GM19468 (cell line): ENCODE data around the gene ERN1.

ENCODE experiments used
- ATAC-seq: cut with Tn5 transposase; IDR thresholded peaks from one replicate; pipeline ENCODE4 v1.9.1; 2021; ENCODE audit warnings: mild to moderate bottlenecking, moderate library complexity, moderate number of reproducible peaks; ENCODE audit not compliant: unreplicated experiment; ENCODE audit errors: extremely low read depth

ERN1 gene

DNA sequence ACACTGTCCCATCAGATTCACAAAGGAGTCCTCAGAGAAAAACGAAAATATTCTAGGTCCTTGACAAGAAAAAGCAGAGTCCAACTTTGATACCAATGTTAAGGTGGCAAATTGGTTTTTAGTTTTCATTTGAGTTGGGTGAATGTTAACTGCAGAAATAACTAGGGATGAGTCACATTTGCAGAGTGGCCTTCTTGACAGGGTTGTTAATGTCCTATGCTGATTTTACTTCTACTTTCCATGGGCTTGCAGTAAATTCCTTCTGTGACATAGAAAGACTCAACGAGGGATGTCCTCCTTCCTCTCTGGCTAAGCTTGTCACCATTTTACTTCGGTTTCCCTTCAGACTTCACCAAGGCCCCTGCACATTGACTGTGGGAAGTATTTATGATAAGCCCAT, 62.3 kb downstream of the ERN1 start:
- ATAC-seq = no peak

DNA sequence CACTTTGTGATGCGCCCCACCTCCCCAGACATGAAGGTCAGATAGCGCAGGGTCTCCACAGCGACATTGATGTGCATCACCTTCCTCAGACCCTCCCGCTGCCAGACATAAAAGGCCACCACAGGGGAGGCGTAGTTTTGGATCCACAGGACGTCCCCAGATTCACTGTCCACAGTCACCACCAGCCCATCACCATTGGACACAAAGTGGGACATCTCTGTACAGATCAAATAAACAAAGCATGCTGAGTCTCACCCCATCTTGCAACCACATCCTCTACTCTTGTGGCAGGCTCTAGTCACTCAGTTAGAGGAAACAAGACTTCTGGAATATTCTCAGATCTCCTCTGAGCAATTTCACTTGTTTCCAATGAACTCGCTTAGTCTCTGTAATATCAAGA, 63.2 kb downstream of the ERN1 start:
- no peak for ATAC-seq

DNA sequence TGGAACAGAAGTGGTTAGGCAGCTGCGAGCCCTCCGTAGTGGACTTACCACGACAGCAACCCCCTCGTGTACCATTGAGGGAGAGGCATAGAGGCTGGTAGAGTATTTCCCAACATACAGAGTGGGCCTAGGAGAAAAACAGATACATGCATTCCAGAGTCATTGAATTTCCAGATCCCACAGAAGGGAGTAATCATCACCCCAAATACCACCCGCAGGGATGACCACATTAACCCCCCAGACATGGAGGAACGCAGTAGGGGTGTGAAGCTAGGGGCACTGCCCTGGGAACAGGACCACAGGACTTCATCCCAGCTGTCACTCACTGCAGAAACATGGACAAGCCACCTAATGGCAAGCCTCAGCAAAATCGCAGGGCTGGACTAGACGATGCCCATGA, 64.8 kb downstream of the ERN1 start:
- no peak for ATAC-seq

DNA sequence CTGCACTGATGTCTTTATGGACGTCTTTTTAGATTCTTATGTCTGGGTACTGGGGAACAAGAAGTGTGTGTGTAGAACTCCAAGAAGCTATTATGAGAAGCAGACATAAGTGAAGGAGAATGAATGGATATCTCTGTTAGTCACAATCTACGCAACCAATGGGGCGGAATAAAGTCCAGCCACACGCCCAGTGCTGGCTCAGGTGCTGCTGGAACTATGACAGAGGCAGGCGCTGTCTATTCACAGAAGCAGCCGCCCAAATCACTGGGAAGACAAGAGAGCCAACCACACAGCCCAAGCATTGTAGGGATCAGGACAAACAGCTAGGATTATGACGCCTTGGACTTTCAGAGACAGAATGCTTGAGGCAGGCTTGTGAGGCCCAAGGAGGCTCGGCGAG, 65.6 kb downstream of the ERN1 start:
- ATAC-seq = no peak

DNA sequence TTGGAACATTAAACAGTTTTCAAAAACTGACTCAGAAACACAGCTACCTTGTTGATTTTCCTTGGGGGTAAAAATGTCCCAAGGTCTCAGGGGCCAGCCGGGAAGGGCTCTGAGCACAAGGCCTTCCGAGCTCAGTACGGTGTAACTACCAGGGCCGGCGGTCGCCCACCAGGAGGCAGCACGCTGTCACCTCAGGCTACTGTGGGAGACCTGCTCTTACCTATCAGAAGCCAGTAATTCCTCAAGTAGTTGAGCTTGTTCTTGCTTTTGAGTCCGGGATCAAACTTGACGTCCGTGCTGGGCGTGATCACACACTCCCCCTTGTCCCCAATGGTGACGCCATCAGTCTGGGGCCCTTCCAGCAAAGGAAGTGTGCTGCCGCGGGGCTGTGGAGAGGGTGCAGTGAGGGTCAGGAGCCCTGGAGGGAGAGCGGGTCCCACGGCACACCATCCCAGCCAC, 66.1 kb downstream of the ERN1 start:
- ATAC-seq = no peak

DNA sequence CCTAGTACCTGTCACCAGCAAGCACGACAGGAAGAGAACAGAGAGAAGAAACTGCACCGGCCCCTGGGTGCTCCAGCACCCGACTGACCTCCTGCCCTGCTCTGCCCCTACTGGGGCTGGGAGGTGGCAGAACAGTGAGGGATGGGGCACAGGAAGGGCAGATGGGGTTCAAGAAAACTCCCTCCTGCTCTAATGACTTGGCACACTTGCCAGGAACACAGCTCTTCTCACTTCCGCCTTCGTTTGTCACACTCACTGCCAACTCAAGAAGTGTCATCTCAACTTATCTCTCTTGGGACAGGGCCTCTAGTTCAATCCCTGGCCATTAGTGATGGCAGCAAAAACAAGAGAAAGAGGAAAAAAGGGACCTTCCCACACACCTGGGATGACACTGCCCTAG, 66.9 kb downstream of the ERN1 start:
- ATAC-seq = no peak

DNA sequence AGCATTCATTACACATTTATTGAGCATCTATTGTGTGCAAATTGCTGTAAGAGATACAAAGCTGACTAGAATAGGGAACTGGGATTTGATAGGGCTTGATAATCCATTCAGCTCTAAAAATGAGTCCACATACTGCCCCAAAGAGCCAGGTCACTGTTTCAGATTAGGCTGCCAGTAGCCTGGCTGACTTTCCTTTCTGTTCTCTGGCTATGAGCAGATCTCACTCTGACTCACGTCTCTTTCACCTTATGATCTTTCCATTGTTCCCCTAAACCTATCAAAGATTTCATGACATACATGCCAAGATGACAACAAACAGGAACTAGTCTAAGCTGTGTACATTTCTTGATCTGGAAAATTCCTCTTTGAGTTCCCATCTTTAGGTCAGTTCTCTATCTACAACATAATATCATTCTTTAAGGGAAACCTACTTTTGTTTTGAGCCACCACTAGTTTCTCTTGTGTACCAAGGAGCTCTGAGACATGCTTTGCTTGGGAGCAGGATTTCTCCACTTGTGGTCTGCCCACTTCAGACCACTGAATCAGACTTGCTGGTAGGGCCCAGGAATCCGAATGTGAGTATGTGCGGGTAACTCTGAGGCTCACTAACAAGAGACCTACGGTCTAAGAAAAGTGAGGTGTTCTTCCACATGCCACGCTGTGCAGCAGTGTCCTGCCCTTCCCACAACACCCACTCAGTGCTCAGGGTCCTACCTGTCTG, 68.6 kb downstream of the ERN1 start:
- ATAC-seq = no peak

DNA sequence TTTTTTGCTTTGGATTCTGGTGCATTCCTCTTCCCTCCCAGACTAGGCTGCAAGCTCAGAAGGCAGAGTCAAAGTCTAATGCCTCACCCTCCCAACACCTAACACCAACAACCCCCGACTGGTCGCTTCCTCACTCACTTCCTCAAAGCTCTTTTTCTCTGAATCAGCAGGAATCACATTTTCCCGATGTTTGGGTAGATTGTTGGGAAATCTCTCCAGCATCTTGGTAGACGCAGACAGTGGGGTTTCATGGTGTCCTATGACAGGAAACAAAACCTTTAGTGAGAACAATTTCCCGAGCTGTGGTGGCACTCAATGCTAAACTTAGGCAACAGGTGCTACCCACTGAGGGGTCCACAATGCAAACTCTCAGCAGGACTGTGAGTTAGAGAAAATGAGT, 69.6 kb downstream of the ERN1 start:
- no peak for ATAC-seq

DNA sequence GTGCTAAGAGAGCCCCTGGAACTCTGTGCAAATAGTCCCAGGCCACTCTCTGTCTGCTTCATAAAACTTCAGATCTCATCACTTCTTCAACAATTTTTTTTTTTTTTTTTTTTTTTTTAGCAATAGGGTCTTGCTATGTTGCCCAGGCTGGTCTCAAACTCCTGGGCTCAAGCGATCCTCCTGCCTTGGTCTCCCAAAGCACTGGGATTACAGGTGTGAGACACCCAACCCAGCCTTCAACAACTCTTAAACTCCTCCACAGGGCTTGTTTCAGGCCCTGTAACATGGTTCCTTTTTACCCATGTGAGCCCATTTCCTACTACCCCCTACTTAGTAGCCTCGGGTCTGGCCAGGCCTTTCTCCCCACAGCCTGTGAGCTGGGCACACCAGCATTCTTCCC, 70.2 kb downstream of the ERN1 start:
- ATAC-seq = no peak

DNA sequence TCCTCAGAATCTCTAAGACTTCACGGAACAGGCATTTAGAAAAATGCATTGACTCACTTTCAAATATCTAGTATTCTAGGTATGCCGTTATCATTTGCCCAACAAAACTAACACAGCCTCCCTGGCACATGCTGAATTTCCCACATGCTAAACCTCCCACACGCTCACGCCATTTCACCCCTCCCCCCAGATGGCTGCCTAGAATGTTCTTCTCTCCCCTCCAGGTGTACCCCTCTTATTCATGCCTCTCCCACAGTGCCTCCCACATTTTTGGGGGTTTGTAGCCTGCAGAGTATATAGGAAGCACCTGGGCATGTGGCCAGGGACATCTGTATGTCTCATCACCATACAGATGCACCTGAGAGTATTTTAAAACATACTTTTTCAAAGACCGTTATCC, 71.3 kb downstream of the ERN1 start:
- ATAC-seq = no peak

DNA sequence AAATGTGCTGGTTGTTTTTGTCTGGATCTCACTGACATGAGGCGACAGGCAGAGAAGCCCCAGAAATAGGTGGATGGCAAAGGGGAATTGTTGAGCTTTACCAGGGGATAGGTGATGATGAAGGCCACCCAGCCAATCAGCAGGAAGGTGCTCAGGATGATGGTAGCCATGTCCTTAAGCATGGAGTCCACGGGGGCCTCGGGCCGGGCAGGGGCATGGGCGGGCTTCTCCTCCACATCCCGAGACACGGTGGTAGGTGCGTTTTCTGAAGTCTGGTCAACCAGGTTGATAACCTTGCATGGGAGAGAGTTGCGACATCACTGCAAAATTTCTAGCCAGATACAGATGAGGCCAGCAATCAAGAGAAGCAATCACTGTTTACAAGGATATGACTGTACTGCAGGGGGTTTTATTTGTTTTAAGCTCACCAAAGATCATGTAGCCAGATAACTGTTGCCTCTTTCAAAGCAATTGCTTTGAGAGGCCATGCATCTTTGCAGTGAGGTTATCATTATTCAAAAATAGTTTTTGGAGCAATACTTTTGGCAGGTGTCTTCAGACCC, 72.2 kb downstream of the ERN1 start:
- no peak for ATAC-seq

DNA sequence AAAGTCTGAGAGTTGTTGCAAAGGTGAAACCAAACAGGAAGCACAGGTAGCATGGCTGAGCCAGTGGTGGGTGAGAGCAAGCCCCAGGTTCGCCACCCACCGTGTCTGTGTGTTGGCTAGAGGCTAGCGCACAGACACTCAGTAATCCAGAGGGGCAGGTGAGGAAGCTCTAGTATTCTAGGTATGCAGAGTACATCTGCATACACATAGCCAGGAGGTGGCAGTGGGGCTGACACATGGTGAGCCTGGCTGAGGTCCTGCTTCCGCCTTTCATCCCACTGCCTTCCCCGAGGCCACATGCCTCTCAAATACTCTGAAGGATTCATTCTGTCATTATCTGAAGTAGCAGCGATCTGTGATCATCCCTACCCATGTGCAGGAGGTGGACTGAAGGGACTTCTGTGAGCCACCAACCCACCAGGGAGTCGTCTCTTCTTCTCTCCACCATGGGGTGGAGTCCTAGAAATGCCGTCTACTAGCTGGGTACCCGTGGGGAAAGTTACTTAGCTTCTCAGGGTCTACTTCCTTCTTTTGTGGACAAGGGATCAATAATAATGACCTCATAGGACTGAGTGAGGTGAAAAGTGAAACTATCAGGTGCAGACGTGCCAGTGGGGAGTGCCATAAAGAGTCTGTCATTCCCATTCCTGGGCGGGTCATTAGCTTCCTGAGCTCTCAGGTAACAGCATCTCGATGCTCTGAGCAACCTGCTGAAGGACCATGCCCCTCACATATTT, 73.5 kb downstream of the ERN1 start:
- ATAC-seq = peak; percentile 62

DNA sequence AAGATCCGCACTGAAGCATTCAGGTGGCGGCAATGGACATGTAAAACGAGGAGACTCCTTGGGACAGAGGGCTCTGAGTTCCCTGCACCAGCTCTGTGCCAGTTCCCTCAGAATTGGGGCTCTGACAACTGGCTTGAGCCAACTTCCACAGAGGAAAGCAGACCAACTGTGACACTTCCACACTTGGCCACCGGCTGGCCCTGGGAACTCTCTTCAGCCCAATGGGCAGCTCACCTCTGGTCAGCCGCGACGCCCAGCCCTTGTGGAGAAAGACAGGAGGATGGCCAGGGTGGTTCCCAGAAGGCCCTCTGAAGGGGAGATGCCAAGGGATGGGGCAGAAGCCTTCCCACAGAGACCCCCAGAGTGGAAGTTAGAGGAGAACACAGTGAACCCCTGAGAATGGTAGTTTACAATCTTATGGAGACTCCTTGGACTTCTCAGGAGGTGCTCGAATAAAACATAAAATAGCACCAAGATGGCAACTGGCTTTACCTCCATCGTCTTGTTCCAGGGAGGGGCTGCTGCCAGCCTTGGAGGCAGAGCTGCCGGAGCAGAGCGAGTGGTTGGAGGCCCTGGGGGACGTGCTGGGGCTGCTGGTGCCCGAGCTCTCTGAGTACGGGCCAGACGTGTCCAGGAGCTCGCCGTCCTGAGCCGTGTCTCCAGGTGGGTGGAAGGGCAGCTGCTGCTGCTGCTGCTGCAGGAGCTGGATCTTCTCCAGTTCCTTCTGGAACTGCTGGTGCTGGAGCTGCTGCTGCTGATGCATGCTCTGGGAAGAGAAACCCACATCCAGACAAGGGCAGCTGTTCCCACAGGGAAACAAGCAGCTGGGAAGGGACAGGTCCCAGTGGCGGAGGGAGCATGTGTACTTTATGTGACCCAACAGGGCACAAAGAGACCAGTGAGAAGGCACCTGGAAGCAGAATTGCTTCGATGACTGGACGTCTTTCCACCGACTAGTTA, 74.5 kb downstream of the ERN1 start:
- no peak for ATAC-seq

DNA sequence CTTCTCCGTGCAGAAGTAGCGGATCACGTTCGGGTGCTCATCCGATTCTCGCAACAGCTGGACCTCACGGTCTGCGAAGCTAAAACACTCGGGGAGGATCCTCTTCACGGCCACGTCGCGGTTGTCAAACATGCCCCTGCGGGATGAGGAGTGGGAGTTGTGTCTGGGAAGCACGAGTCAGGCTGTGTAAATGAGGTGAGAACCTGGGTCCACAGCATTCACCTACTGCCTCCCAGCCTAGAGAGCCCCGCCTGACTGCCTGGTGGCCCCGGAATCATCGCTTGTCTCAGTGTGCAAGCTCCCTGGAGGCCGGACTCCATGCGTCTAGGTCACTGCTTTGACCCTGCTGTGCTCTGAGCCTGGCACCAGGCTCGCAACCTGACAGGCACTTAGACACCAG, 75.6 kb downstream of the ERN1 start:
- ATAC-seq = no peak

DNA sequence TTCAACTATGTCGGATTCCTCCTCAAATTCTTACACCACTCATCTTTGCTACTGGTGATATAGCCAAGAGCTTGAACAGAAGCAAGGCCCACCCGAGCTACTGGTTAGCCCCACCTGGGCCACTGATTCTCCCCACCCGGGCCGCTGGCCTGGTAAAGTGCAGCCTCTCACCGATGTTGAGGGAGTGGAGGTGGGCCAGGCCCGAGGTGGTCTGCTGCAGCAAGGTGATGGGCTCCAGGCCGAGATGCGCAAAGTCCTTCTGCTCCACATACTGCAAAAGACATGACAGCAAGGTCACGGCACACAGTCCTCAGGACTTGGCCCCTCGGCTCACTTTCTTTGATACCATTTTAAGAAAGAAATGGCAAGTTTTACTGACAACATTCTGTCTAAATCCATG, 76.8 kb downstream of the ERN1 start:
- ATAC-seq = no peak

DNA sequence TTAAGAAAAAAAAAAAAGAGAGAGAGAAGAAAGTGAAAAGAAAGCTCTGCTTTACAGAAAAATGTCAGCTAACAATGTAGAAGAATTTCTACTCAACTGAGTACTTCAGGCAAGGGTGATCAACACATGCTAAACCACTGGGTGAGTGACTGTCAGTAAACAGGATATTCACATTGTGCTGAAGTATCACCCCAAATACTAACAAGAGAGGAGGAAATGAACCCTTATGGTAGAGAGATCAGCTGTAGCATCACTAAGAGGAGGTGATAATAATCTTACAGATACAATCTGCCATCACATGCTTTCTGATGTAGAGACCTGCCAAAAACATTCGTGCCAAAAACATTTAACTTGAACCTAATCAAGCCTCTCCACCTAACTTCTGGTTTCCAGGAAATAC, 78.8 kb downstream of the ERN1 start:
- no peak for ATAC-seq

DNA sequence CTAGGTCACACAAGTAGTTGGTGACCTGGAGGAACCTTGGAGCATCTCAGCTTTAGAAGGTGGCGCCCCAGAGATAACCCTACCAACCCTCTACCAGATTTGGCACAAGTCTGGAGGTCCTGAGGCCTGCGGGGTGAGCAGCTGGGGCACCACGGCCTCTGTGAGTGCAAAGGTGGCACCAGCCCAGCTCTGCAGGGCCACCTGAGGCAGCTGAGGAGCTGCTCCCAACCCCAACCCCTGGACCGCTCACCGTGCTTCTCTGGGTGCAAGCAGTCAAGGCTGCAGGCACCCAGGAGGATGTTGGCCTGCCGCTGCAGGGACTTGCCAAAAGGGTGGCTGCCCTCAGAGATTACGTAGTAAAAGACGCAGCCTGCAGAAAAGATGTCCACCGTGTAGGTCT, 81.1 kb downstream of the ERN1 start:
- ATAC-seq = no peak

DNA sequence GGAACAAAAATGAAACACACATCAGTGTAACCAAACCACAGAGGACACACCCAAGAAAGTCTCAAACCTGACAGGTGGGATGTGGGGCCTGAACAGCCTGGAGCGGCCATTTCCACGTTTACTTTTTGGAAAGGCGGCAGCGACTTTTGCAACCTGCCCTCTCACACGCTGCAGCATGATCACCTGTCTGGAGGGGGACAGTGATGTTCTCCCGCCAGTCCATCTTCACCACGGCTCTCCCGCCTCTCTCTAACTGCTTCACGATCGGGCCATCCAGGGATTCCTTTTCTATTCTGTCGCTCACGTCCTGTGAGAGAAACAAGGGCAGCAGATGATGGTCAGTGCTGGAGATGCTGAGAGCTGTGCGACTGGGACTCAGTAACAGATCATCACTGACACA, 84.8 kb downstream of the ERN1 start:
- ATAC-seq = no peak

DNA sequence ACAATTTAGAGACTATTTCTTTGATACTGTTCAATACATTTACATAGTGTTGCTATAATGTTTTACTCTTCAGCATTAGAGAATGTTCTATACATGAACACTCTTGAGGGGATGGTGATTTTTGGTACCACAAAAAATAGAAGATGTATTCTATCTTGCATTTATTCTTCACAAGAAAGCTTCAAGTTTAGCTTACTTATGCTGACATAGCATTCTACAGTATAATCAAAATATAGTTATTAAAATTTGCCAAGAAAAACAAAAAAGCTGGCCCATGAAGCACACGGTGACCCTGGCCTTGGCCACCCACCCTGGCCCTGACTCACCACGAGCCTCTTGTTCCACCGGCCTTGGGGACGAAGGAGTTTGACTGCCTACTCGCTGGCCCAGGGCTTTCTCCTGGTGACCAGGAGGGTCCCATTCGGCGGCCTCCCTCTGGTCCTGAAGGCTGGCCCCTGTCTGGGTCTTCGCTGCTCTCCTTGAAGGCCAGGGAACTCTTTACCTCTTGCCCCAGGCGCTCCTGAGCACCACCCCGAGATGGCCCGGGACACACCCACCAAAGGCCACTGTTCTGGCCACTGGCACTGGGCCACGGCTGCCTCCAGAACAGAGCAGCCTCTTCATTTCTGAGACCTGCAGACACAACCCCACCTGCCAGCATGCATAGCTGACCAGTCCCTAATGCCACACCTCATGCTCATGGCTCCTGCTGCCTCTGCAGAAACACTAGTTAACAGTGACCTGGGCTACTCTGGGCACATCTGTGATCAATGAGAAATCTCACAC, 87.1 kb downstream of the ERN1 start:
- no peak for ATAC-seq

DNA sequence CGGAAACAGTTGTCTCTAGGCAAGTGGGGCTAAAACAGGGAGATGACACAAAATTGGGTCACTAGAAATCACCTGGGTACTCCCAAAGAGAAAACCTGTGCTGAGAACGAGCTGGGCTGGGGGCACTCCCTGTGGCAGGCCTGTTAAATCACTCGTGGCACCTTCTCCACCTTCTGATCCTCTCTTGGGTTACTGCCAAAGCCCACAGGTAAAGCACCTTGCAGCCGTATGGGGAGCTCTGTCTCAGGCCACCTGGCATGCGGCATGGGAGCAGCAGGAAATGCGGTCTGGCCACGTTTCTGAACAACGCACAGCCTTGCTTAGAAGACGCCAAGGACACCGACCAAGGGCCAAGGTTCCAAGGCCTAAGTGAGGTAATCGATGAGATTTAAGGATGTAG, 88.0 kb downstream of the ERN1 start:
- ATAC-seq = no peak
